Brain microvascular endothelial cell (primary cell): ENCODE data around the gene OTOP1.
"Not testable (repeated sequence)": the region's sequence is repeated elsewhere in the genome, so short reads cannot be mapped to it uniquely, and the experiment has no call there.

Experiments
- DNase-seq: peaks from one replicate; pipeline ENCODE4 v3.0.0-alpha.2; 2020
- H3K27ac ChIP-seq: fragments of 250-450 bp; sonication (Bioruptor Pico); 2 replicates; pipeline ENCODE4 v1.5.1; 2020; ENCODE audit warnings: mild to moderate bottlenecking, moderate library complexity
- H3K27me3 ChIP-seq: fragments of 250-450 bp; sonication (Bioruptor Pico); replicated peaks from 2 replicates; pipeline ENCODE4 v1.5.1; 2020; ENCODE audit warnings: mild to moderate bottlenecking
- H3K36me3 ChIP-seq: fragments of 250-450 bp; sonication (Bioruptor Pico); replicated peaks from 2 replicates; pipeline ENCODE4 v1.5.1; 2020; ENCODE audit warnings: mild to moderate bottlenecking
- H3K4me3 ChIP-seq: 2 replicates; pipeline ENCODE4 v1.5.1; 2011; ENCODE audit warnings: low read depth, mild to moderate bottlenecking, control low read depth, low read length, moderate library complexity
- in situ Hi-C: cut with HindIII; loops from 2 replicates; pipeline ENCODE4 v1.10.0; 2017; ENCODE audit warnings: low sequenced_read_pairs, low pct_ligation_motif_present
- TF ChIP-seq, protein P1 (sequence below): IDR thresholded peaks from 2 replicates; pipeline ENCODE4 v1.5.1; 2011; ENCODE audit warnings: low read depth, mild to moderate bottlenecking, moderate library complexity, low read length, control low read depth, inconsistent platforms; ENCODE audit errors: missing control alignments

Gene OTOP1

DNA sequence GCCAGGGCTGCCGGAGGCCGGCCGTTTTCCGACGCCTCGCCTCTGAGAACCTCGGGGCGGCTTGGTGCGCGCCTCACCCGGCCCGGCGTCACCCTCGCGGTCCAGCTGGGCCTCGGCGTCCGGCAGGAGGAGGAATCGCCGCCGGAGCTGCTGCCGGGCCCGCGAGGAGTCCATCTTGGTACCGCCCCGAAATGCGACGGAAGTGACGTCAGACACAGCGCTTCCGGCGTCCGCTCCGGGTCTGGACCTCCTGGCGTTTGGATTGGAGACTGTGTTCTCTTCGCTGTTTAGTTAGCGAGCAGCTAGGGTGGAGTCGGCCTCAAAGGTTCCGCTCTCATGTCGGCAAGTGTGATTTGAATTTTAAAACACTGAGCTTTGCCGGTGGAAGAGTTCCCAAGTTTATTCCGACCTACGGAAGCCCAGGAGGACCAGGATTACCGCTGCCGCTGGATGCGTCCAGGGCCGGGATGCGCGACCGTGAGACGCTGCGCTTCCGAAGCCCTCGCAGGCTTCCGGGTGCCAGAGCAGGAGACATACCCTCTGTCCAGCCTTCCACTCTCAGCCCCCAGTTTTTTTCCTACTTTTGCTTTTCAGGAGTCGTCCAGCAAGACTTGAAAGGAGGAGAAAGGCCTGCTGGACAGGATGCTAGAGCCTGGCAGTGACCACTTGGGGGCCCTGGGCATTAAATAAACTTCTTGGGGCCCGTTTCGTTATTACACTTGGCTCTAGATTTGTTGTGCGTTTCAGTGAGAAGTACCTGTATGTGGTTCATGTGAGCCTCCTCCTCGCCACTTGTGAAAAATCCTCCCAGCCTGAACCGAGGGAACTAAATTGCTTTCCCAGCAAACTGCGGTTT, 21.5 kb upstream of the OTOP1 start, which contains the start of gene TMEM128:
Gene TMEM128, minus strand, starts transcription at position 195 of the 856 bp plus-strand sequence. Its CDS starts 21 bp downstream, at position 174.
- peak; percentile 89 for DNase-seq
- no peaks in the 10 kb centered on the region for H3K27me3 ChIP-seq
- H3K27ac ChIP-seq = peak within 1 kb of the TSS; percentile 97
- TF ChIP-seq, protein P1, sequence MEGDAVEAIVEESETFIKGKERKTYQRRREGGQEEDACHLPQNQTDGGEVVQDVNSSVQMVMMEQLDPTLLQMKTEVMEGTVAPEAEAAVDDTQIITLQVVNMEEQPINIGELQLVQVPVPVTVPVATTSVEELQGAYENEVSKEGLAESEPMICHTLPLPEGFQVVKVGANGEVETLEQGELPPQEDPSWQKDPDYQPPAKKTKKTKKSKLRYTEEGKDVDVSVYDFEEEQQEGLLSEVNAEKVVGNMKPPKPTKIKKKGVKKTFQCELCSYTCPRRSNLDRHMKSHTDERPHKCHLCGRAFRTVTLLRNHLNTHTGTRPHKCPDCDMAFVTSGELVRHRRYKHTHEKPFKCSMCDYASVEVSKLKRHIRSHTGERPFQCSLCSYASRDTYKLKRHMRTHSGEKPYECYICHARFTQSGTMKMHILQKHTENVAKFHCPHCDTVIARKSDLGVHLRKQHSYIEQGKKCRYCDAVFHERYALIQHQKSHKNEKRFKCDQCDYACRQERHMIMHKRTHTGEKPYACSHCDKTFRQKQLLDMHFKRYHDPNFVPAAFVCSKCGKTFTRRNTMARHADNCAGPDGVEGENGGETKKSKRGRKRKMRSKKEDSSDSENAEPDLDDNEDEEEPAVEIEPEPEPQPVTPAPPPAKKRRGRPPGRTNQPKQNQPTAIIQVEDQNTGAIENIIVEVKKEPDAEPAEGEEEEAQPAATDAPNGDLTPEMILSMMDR = peak; percentile 45
- in situ Hi-C loops = no loop called here
- peaks cover 6% of the 10 kb centered on the region for H3K36me3 ChIP-seq
- H3K4me3 ChIP-seq = peak within 1 kb of the TSS; percentile 84

GRCh38 chr4:4247696-4248028, 20.9 kb upstream of the OTOP1 start:
- TF ChIP-seq, protein P1 = no peak
- Histone ChIP-seq H3K27ac (peak overlapping the region; percentile 97), H3K27me3 (no peaks in the 10 kb centered on the region), H3K36me3 (peaks cover 6% of the 10 kb centered on the region), H3K4me3 (peak overlapping the region; percentile 84)
- in situ Hi-C loops = no loop called here
- DNase-seq = no peak

- in situ Hi-C loops = no loop called here
- TF ChIP-seq, protein P1 = no peak
- Histone ChIP-seq H3K27me3 (no peaks in the 10 kb centered on the region), H3K4me3 (no peak overlapping the region), H3K27ac (no peak overlapping the region), H3K36me3 (peaks cover 12% of the 10 kb centered on the region)
- no peak for DNase-seq
Measured at GRCh38 chr4:4245172-4245571, 18.4 kb upstream of the OTOP1 start.

DNA sequence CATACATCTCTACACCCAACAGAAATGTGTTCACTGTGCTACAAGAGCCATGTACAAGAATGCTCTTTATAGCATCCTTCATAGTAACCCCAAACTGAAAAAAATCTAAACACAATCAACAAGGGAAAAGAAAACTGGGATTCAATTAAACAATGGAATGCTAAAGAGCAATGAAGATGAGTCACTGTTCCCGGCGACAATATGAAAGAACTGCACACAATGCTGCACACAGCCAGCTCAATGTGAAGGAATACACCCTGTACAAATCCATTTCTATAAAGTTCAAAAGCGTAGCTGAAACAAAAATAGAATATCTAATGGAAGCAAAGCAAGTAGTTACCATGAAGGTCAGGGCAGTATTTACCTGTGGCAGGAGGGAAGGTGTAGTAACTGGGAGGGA, 12.8 kb upstream of the OTOP1 start:
- H3K27ac ChIP-seq, in situ Hi-C loops, H3K4me3 ChIP-seq, H3K27me3 ChIP-seq, DNase-seq: not testable (repeated sequence)
- H3K36me3 ChIP-seq = peaks cover 11% of the 10 kb centered on the region

DNA sequence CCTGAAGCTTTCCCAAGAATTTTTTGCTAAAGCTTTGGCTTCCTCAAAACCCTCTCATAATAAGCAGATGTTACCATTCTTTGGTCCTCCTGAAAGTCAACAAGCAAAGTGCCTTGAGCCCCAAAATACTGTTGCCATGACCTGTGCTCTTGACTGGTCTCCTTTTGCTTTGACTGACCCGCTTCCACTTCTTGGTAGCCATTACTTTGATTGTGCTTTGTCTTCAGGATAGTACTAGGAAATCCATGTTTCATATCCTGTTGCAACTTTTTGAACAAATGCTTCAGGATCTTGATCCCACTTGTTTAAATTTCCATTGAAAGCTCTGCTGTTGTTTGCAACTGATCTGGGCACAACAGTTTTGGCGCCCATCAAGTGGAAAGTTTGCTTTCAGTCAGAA, 6.9 kb upstream of the OTOP1 start:
- Histone ChIP-seq H3K4me3 (no peak overlapping the region), H3K27ac (no peak overlapping the region), H3K27me3 (peaks cover 4% of the 10 kb centered on the region), H3K36me3 (no peaks in the 10 kb centered on the region)
- no peak for DNase-seq
- in situ Hi-C loops = no loop called here
- TF ChIP-seq, protein P1 = no peak

DNA sequence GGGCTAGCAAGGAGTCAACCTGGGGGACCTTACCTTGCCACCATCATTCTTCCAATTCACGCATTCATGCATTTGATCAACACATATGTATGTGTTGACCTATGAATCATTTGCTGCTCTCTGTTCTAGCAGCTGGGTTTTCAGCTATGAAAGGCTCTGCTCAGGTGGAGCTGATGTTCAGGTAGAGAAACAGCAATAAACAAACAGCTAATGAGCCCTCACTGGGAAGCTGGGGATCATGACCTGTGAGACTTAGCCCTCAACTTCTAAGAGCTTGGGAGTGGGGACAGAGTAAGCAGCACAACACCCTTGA, 1.6 kb upstream of the OTOP1 start:
- Histone ChIP-seq H3K4me3 (no peak overlapping the region), H3K36me3 (no peaks in the 10 kb centered on the region), H3K27me3 (peaks cover 24% of the 10 kb centered on the region), H3K27ac (no peak overlapping the region)
- in situ Hi-C loops = no loop called here
- DNase-seq = no peak
- TF ChIP-seq, protein P1 = no peak
